ENCODE data around the gene HNF1A. TPM values are rescaled to one million over a fixed set of nuclear protein-coding genes. Genes with fewer than 3 reads are reported as not detected.

The HNF1A gene
- total RNA-seq, 1 experiment from 2014 or later: not detected

DNA sequence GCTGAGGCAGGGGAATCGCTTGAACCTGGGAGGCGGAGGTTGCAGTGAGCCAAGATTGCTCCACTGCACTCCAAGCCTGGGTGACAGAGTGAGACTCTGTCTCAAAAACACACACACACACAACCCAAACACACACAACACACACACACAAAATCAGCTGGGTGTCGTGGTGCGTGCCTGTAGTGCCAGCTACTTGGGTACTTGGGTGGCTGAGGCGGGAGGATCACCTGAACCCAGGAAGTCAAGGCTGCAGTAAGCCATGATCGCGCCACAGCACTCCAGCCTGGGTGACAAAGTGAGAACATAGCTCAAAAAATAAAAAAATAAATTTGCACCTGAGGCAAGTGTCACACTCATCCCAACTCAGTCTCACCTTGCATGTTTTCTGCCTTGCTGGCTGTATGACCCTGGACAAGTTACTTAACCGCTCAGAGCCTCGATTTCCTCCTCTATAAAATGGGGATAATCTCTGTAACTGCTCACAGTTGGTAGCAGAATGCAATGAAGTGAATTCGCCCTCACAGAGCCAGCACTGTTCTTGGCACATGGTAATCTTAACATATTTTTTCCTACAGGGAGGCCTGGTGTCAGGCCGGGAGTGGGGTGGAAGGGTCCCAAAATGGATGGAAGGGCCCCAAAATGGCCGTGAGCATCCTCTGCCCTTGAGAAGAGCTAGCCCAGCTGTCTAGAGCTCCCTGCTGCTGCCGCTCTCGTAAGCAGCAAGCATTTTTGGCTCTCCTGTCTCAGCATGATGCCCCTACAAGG lies 630 bp upstream of the HNF1A start:
- H4K20me1 ChIP-seq (ENCODE audit: insufficient read depth): no peaks in the 10 kb centered on the region
- ChIA-PET RAD21 (ENCODE audit: low non-redundant PET in 1 of 2, low total read pairs in 2 of 2, uncharacterized antibody in 2 of 2, unreplicated experiment in 2 of 2) (no interaction called here), POLR2A (no interaction called here), CTCF (no interaction called here)
- H3K9me3 ChIP-seq (ENCODE audit: control insufficient read depth in 1 of 2, insufficient read depth in 1 of 2, low read depth in 1 of 2, low read length in 2 of 2): no peaks in the 10 kb centered on the region
- no peaks in the 10 kb centered on the region for H3K79me2 ChIP-seq (ENCODE audit: insufficient read depth, low read length)
- intact Hi-C loops (cut with micrococcal nuclease): no loop called here
- no peak for ATAC-seq
- no peaks in the 10 kb centered on the region for H3K36me3 ChIP-seq (ENCODE audit: control insufficient read depth in 1 of 2, insufficient read depth in 2 of 2, low read length in 2 of 2)
- no peak for TF ChIP-seq SP1 (IDR thresholded peaks at IDR 0.05; ENCODE audit: low read depth)
- TF ChIP-seq CEBPB (IDR thresholded peaks at IDR 0.05; ENCODE audit: low read depth): no peak
- no peak for TF ChIP-seq RAD21 (IDR thresholded peaks at IDR 0.05; ENCODE audit: low read depth)
- TF ChIP-seq ZNF274 (IDR thresholded peaks at IDR 0.05; ENCODE audit: low read depth, low read length): no peak
- TF ChIP-seq, protein P1, sequence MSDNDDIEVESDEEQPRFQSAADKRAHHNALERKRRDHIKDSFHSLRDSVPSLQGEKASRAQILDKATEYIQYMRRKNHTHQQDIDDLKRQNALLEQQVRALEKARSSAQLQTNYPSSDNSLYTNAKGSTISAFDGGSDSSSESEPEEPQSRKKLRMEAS (IDR thresholded peaks at IDR 0.05): no peak
- TF ChIP-seq, protein P2, sequence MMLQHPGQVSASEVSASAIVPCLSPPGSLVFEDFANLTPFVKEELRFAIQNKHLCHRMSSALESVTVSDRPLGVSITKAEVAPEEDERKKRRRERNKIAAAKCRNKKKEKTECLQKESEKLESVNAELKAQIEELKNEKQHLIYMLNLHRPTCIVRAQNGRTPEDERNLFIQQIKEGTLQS (IDR thresholded peaks at IDR 0.05): no peak
- no peak for TF ChIP-seq JUND (IDR thresholded peaks at IDR 0.05)
- TF ChIP-seq SRF (IDR thresholded peaks at IDR 0.05; ENCODE audit: low read depth): no peak
- TF ChIP-seq YY1 (IDR thresholded peaks at IDR 0.05; ENCODE audit: extremely low read depth, insufficient replicate concordance, low read depth, low read length): no peak
- TF ChIP-seq SIN3A (IDR thresholded peaks at IDR 0.05; ENCODE audit: low read depth): no peak
- H3K9me2 ChIP-seq (ENCODE audit: insufficient read depth): no peaks in the 10 kb centered on the region
- no peak overlapping the region for H3K4me3 ChIP-seq (replicated peaks in 1 of 2; ENCODE audit: low read depth in 1 of 2, low read length in 2 of 2)
- H3K27ac ChIP-seq (ENCODE audit: low read depth, low read length): no peak overlapping the region
- H3K9ac ChIP-seq (ENCODE audit: low read length): no peak overlapping the region
- no peaks in the 10 kb centered on the region for H3K27me3 ChIP-seq (ENCODE audit: insufficient read depth, low read length)
- BruUV-seq (replicated peaks): no TSS peak
- no peak overlapping the region for H2AFZ ChIP-seq (ENCODE audit: low read depth, low read length, poor library complexity, severe bottlenecking)
- H3K4me2 ChIP-seq (ENCODE audit: low read length): no peak overlapping the region
- H3K4me1 ChIP-seq (ENCODE audit: control insufficient read depth in 1 of 2, insufficient read depth in 2 of 2, low read length in 2 of 2): no peaks in the 10 kb centered on the region
- DNase-seq (ENCODE audit: low read depth, low spot score): no peak
